Endothelial cell of umbilical vein (primary cell): ENCODE data around the gene SYCP3. TPM values are rescaled to one million over a fixed set of nuclear protein-coding genes. Genes with fewer than 3 reads are reported as not detected.

ENCODE experiments used
- BruUV-seq: library from RNA; stranded (reverse); fragments of 400-500 nt; replicated peaks from 2 replicates; lab custom pipeline; 2021; lab: Mats Ljungman, UMichigan
- CTCF ChIA-PET: fragments of 300-600, 350-600 bp; sonication (Branson Sonifier 250); formaldehyde crosslinking; loops from one replicate; lab custom pipeline; 2021; ENCODE audit warnings: antibody characterized with exemption, inconsistent platforms; lab: Charles Lee
- POLR2A ChIA-PET: fragments of 300-600, 350-600 bp; sonication (Branson Sonifier 250); formaldehyde crosslinking; loops from one replicate; lab custom pipeline; 2021; ENCODE audit warnings: antibody characterized with exemption, inconsistent platforms; lab: Charles Lee
- DNase-seq: peaks from one replicate; pipeline ENCODE4 v3.0.0-alpha.2; 2011; ENCODE audit warnings: low read depth, low spot score
- FAIRE-seq: peaks from 2 replicates; lab custom pipeline; 2011; peaks lifted over from hg19 to GRCh38; lab: Jason Lieb, UNC
- H2AFZ ChIP-seq: 2 replicates; pipeline ENCODE4 v1.6.0; 2012; ENCODE audit warnings: low read depth, low read length, control low read depth, inconsistent platforms
- H3K27ac ChIP-seq: 2 replicates; pipeline ENCODE4 v1.5.1; 2011; ENCODE audit warnings: low read depth, mild to moderate bottlenecking, control low read depth, low read length, moderate library complexity; ENCODE audit not compliant: insufficient read depth
- H3K27me3 ChIP-seq, 2 experiments: 2 replicates each; pipeline versions ENCODE4 v1.6.0 to v1.6.1; 2011; ENCODE audit warnings: low read length in 2 of 2, mixed read lengths in 1 of 2; ENCODE audit not compliant: control insufficient read depth in 2 of 2, insufficient read depth in 2 of 2
- H3K36me3 ChIP-seq, 2 experiments: 2 replicates in 1 of 2; 3 replicates in 1 of 2; pipeline ENCODE4 v1.5.1; 2011; ENCODE audit warnings: low read length in 2 of 2, mild to moderate bottlenecking in 1 of 2, moderate library complexity in 1 of 2; ENCODE audit not compliant: control insufficient read depth in 2 of 2, insufficient read depth in 2 of 2; ENCODE audit errors: extremely low read depth in 1 of 2
- H3K4me1 ChIP-seq: 3 replicates; pipeline ENCODE4 v1.5.1; 2011; ENCODE audit warnings: mild to moderate bottlenecking, low read length; ENCODE audit not compliant: control insufficient read depth, insufficient read depth; ENCODE audit errors: extremely low read depth
- H3K4me2 ChIP-seq: 2 replicates; pipeline ENCODE4 v1.6.1; 2011; ENCODE audit warnings: low read length, control low read depth, mixed read lengths; ENCODE audit not compliant: insufficient read depth
- H3K4me3 ChIP-seq, 3 experiments: fragments of 200-600 bp in 1 of 3; sonication (generic), shearing (Covaris generic) in 1 of 3; replicated peaks in 1 of 3; 2 replicates each; pipeline ENCODE4 v1.5.1; 2011 to 2016; ENCODE audit warnings: control low read depth in 3 of 3, low read length in 3 of 3, mild to moderate bottlenecking in 2 of 3, inconsistent platforms in 1 of 3, low read depth in 1 of 3, moderate library complexity in 1 of 3; ENCODE audit not compliant: insufficient read depth in 1 of 3
- H3K79me2 ChIP-seq: 2 replicates; pipeline ENCODE4 v1.6.0; 2012; ENCODE audit warnings: low read length, inconsistent platforms; ENCODE audit not compliant: control insufficient read depth, insufficient read depth
- H3K9ac ChIP-seq: replicated peaks from 2 replicates; pipeline ENCODE3; 2011; ENCODE audit warnings: low read length, control low read depth; ENCODE audit not compliant: insufficient read depth; ENCODE audit errors: extremely low read depth
- H3K9me1 ChIP-seq: replicated peaks from 3 replicates; pipeline ENCODE4 v1.6.0; 2011; ENCODE audit warnings: mild to moderate bottlenecking, low read length; ENCODE audit not compliant: control insufficient read depth, insufficient read depth; ENCODE audit errors: extremely low read depth
- H3K9me3 ChIP-seq: replicated peaks from 2 replicates; pipeline ENCODE4 v1.5.1; 2012; ENCODE audit warnings: low read length, inconsistent platforms; ENCODE audit not compliant: control insufficient read depth, insufficient read depth
- H4K20me1 ChIP-seq: replicated peaks from 2 replicates; pipeline ENCODE3; 2011; ENCODE audit warnings: mild to moderate bottlenecking, low read length; ENCODE audit not compliant: control insufficient read depth, insufficient read depth; ENCODE audit errors: extremely low read depth
- EZH2 ChIP-seq: IDR thresholded peaks from 2 replicates; pipeline ENCODE4 v1.6.1; 2012; ENCODE audit warnings: borderline replicate concordance, low read depth, mild to moderate bottlenecking, moderate library complexity, low read length, inconsistent platforms; ENCODE audit not compliant: severe bottlenecking
- FOS ChIP-seq: IDR thresholded peaks from 2 replicates; pipeline ENCODE4 v1.6.1; 2011; ENCODE audit warnings: mild to moderate bottlenecking, low read length, moderate library complexity, borderline replicate concordance; ENCODE audit not compliant: insufficient read depth
- GATA2 ChIP-seq: IDR thresholded peaks from 2 replicates; pipeline ENCODE4 v1.7.0; 2011; ENCODE audit warnings: low read depth, mild to moderate bottlenecking, moderate library complexity, mixed read lengths, low read length; ENCODE audit not compliant: insufficient read length, insufficient read depth
- JUN ChIP-seq: IDR thresholded peaks from 2 replicates; pipeline ENCODE4 v1.6.1; 2011; ENCODE audit warnings: borderline replicate concordance, low read depth; ENCODE audit not compliant: insufficient read length, insufficient read depth
- MYC ChIP-seq: IDR thresholded peaks from one replicate; pipeline ENCODE4 v1.6.1; 2011; ENCODE audit warnings: mild to moderate bottlenecking, low read depth, low read length
- POLR2A ChIP-seq: IDR thresholded peaks from 2 replicates; pipeline ENCODE4 v1.6.1; 2012; ENCODE audit warnings: low read depth, mild to moderate bottlenecking, control low read depth, low read length
- POLR2AphosphoS5 ChIP-seq: IDR thresholded peaks from 2 replicates; pipeline ENCODE4 v1.6.1; 2012; ENCODE audit warnings: low read depth, mild to moderate bottlenecking, control low read depth, low read length, moderate library complexity; ENCODE audit not compliant: insufficient read depth
- dilution Hi-C: fragments of 300-500 bp; cut with MboI; formaldehyde crosslinking; loops from one replicate; pipeline ENCODE4 v1.15.0; 2019; ENCODE audit warnings: low sequenced_read_pairs; ENCODE audit not compliant: extremely low pct_ligation_motif_present
- intact Hi-C: fragments of 100-400 bp; cut with micrococcal nuclease; formaldehyde crosslinking; loops from one replicate; pipeline ENCODE4 v1.10.0; 2022
- polyA plus RNA-seq, 4 experiments: library from polyadenylated mRNA; depleted of rRNA in 3 of 4; stranded (reverse) in 3 of 4; unstranded in 1 of 4; fragments of >200 nt; gene quantifications; 2 replicates each; pipeline versions ENCODE4 v1.2.1 to v1.2.3, GENCODE V29; 2011 to 2012; ENCODE audit warnings: missing spikeins in 1 of 4
- total RNA-seq: library from RNA; stranded (reverse); gene quantifications from 2 replicates; pipeline ENCODE4 v1.2.3, GENCODE V29; 2021
- TF ChIP-seq, protein P1 (sequence below): IDR thresholded peaks from 2 replicates; pipeline ENCODE4 v1.6.1; 2011; ENCODE audit not compliant: insufficient read depth, insufficient read length
- TF ChIP-seq, protein P2 (sequence below), 2 donors: IDR thresholded peaks; 1 replicate in 1 of 2; 2 replicates in 1 of 2; pipeline ENCODE4 v1.5.1; 2011; ENCODE audit warnings: low read length in 2 of 2, mild to moderate bottlenecking in 2 of 2, moderate library complexity in 2 of 2, control low read depth in 1 of 2, inconsistent platforms in 1 of 2, low read depth in 1 of 2; ENCODE audit not compliant: insufficient read depth in 1 of 2; ENCODE audit errors: extremely low read depth in 1 of 2

SYCP3 gene
- total and polyA plus RNA-seq, 2 donors (not counting 3 experiments of a cell fraction or from before 2014, with no cell fraction given) = 0.29 TPM; not detected in 1

DNA sequence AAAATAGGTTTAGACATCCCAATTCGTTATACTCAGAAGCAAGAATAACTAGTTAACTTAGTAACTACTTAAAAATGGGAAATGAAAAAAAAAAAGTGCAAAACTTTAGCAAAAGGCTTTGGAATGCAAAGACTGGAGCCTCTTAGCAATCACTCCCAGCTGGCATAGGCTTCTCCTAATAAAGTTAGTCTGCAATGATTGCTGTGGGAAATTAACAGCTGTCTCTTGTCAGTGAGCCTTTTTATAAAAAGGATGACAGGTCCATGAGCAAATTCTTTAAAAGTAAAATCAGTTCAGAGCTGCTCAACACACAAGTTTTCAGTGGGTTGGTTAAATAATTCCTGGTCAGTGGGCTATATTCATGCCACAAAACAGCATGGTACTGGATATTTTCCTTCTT lies 7.4 kb upstream of the SYCP3 start:
- dilution Hi-C loops (no loop called here), intact Hi-C loops (no loop called here)
- H3K4me2 ChIP-seq = no peak overlapping the region
- H3K9ac ChIP-seq = no peak overlapping the region
- no peak overlapping the region for H3K4me3 ChIP-seq
- H3K4me1 ChIP-seq = no peaks in the 10 kb centered on the region
- no peaks in the 10 kb centered on the region for H3K79me2 ChIP-seq
- H3K9me1 ChIP-seq = no peaks in the 10 kb centered on the region
- no peaks in the 10 kb centered on the region for H4K20me1 ChIP-seq
- H3K27me3 ChIP-seq = no peaks in the 10 kb centered on the region
- peaks cover 0 to 12% of the 10 kb centered on the region in 2 experiments for H3K36me3 ChIP-seq
- TF ChIP-seq POLR2A (no peak), EZH2 (no peak)
- H3K9me3 ChIP-seq = no peaks in the 10 kb centered on the region
- CTCF ChIA-PET = interaction anchor here (2.7 kb wide), 1 partner anchor 13 kb away, joined by 18 read pairs; no protein-coding TSS in a partner anchor
- no peak overlapping the region for H2AFZ ChIP-seq
- POLR2A ChIA-PET = no interaction called here
- TSS peak; percentile 40 for BruUV-seq
- no peak overlapping the region for H3K27ac ChIP-seq
- FAIRE-seq (no peak), DNase-seq (no peak)

DNA sequence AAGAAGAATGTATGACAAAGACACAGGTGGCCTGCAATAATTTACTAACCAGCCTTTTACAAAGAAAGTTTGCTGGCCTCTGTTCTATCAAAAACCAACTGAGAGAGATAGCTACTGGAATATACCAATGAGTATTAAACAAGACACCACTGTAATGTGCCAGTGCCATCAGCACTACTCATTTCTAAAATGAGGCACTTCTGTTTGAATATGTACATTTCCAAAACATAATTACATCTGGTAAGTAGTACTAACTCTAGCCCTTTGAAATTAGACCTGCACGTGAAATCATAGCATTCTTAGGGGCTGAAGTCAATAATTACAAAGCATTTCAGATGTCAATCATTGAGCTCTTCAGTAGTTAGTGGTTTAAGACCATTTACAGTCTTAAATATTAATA lies 6.9 kb upstream of the SYCP3 start:
- no peaks in the 10 kb centered on the region for H3K79me2 ChIP-seq
- dilution Hi-C loops (no loop called here), intact Hi-C loops (no loop called here)
- H3K36me3 ChIP-seq = peaks cover 0 to 12% of the 10 kb centered on the region in 2 experiments
- no peaks in the 10 kb centered on the region for H3K27me3 ChIP-seq
- TF ChIP-seq JUN = no peak
- no peak for TF ChIP-seq POLR2A
- no peak for TF ChIP-seq MYC
- no peak for TF ChIP-seq POLR2AphosphoS5
- TF ChIP-seq GATA2 = no peak
- TF ChIP-seq, protein P1, sequence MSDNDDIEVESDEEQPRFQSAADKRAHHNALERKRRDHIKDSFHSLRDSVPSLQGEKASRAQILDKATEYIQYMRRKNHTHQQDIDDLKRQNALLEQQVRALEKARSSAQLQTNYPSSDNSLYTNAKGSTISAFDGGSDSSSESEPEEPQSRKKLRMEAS = no peak
- TF ChIP-seq EZH2 = no peak
- TF ChIP-seq, protein P2, sequence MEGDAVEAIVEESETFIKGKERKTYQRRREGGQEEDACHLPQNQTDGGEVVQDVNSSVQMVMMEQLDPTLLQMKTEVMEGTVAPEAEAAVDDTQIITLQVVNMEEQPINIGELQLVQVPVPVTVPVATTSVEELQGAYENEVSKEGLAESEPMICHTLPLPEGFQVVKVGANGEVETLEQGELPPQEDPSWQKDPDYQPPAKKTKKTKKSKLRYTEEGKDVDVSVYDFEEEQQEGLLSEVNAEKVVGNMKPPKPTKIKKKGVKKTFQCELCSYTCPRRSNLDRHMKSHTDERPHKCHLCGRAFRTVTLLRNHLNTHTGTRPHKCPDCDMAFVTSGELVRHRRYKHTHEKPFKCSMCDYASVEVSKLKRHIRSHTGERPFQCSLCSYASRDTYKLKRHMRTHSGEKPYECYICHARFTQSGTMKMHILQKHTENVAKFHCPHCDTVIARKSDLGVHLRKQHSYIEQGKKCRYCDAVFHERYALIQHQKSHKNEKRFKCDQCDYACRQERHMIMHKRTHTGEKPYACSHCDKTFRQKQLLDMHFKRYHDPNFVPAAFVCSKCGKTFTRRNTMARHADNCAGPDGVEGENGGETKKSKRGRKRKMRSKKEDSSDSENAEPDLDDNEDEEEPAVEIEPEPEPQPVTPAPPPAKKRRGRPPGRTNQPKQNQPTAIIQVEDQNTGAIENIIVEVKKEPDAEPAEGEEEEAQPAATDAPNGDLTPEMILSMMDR (IDR thresholded peaks at IDR 0.05; ENCODE audit: extremely low read depth in 1 of 2, insufficient read depth in 1 of 2, low read depth in 1 of 2, low read length in 2 of 2) = no peak
- TF ChIP-seq FOS = no peak
- no peak overlapping the region for H3K27ac ChIP-seq
- BruUV-seq = no TSS peak
- ChIA-PET CTCF (interaction anchor here (2.7 kb wide), 1 partner anchor 13 kb away, joined by 18 read pairs; no protein-coding TSS in a partner anchor), POLR2A (no interaction called here)
- no peaks in the 10 kb centered on the region for H3K9me3 ChIP-seq
- H3K9ac ChIP-seq = no peak overlapping the region
- DNase-seq (no peak), FAIRE-seq (no peak)
- no peaks in the 10 kb centered on the region for H4K20me1 ChIP-seq
- H3K4me1 ChIP-seq = no peaks in the 10 kb centered on the region
- H3K4me3 ChIP-seq = no peak overlapping the region
- H3K9me1 ChIP-seq = no peaks in the 10 kb centered on the region
- no peak overlapping the region for H2AFZ ChIP-seq
- H3K4me2 ChIP-seq = no peak overlapping the region
